ENCODE measurements around the gene SLC7A8.

The SLC7A8 gene

GRCh38 chr14:23182372-23183157, 895 bp downstream of the SLC7A8 start:
- DNase-seq (ENCODE audit: low spot score) = no peak

- DNase-seq (ENCODE audit: low spot score) = no peak
Observed at GRCh38 chr14:23181946-23182345, 1.5 kb downstream of the SLC7A8 start.

- DNase-seq (ENCODE audit: low spot score) = no peak
Observed at GRCh38 chr14:23181453-23181852, 2.0 kb downstream of the SLC7A8 start.

- no peak for DNase-seq (ENCODE audit: low spot score)
Observed at GRCh38 chr14:23177181-23177580, 6.3 kb downstream of the SLC7A8 start.

- no peak for DNase-seq (ENCODE audit: low spot score)
Observed at GRCh38 chr14:23175823-23176222, 7.6 kb downstream of the SLC7A8 start.

GRCh38 chr14:23174296-23175184, 8.9 kb downstream of the SLC7A8 start:
- DNase-seq (ENCODE audit: low spot score) = no peak

GRCh38 chr14:23173796-23174195, 9.7 kb downstream of the SLC7A8 start:
- no peak for DNase-seq (ENCODE audit: low spot score)

GRCh38 chr14:23173031-23173430, 10.4 kb downstream of the SLC7A8 start:
- DNase-seq (ENCODE audit: low spot score) = no peak

GRCh38 chr14:23172574-23172973, 10.9 kb downstream of the SLC7A8 start:
- DNase-seq (ENCODE audit: low spot score) = no peak

GRCh38 chr14:23172096-23172495, 11.4 kb downstream of the SLC7A8 start:
- DNase-seq (ENCODE audit: low spot score) = no peak

GRCh38 chr14:23171222-23171975, 12.1 kb downstream of the SLC7A8 start:
- DNase-seq (ENCODE audit: low spot score) = no peak

- no peak for DNase-seq (ENCODE audit: low spot score)
Observed at GRCh38 chr14:23169622-23170021, 13.8 kb downstream of the SLC7A8 start.

GRCh38 chr14:23168246-23168645, 15.2 kb downstream of the SLC7A8 start:
- no peak for DNase-seq (ENCODE audit: low spot score)

- no peak for DNase-seq (ENCODE audit: low spot score)
Observed at GRCh38 chr14:23167116-23167847, 16.2 kb downstream of the SLC7A8 start.

- DNase-seq (ENCODE audit: low spot score) = no peak
Observed at GRCh38 chr14:23164949-23165348, 18.5 kb downstream of the SLC7A8 start.

- no peak for DNase-seq (ENCODE audit: low spot score)
Observed at GRCh38 chr14:23164250-23164649, 19.2 kb downstream of the SLC7A8 start.

- DNase-seq (ENCODE audit: low spot score) = no peak
Observed at GRCh38 chr14:23163830-23164229, 19.6 kb downstream of the SLC7A8 start.

GRCh38 chr14:23162800-23163199, 20.7 kb downstream of the SLC7A8 start:
- DNase-seq (ENCODE audit: low spot score) = no peak

GRCh38 chr14:23162005-23162404, 21.5 kb downstream of the SLC7A8 start:
- no peak for DNase-seq (ENCODE audit: low spot score)

- DNase-seq (ENCODE audit: low spot score) = no peak
Observed at GRCh38 chr14:23160924-23161522, 22.4 kb downstream of the SLC7A8 start.

- DNase-seq (ENCODE audit: low spot score) = no peak
Observed at GRCh38 chr14:23159532-23159931, 23.9 kb downstream of the SLC7A8 start.
